Activated CD8-positive, alpha-beta T cell treated with anti-CD3 and anti-CD28 coated beads for 36 hours (primary cell): Measurements from ENCODE around the gene PAX3. TPM values are rescaled to one million over a fixed set of nuclear protein-coding genes. Genes with fewer than 3 reads are reported as not detected.

Experiments
- ATAC-seq: fragments of 200-7000 bp; cut with Tn5 transposase; one replicate; pipeline ENCODE4 v1.10.0; 2021; ENCODE audit warnings: mild to moderate bottlenecking, moderate library complexity
- CTCF ChIA-PET: fragments of 350-600 bp; sonication (Branson Sonifier 250); formaldehyde crosslinking; loops from one replicate; lab custom pipeline; 2021; ENCODE audit warnings: antibody characterized with exemption; lab: Charles Lee
- POLR2A ChIA-PET: fragments of 350-600 bp; sonication (Branson Sonifier 250); formaldehyde crosslinking; loops from one replicate; lab custom pipeline; 2021; ENCODE audit warnings: antibody characterized with exemption; lab: Charles Lee
- DNase-seq: peaks from one replicate; pipeline ENCODE4 v3.0.0-alpha.2; 2020
- H3K27ac Mint-ChIP-seq: one replicate; pipeline ENCODE4 v1.8.0; 2021; ENCODE audit warnings: mild to moderate bottlenecking, mixed read lengths
- H3K27me3 Mint-ChIP-seq: one replicate; pipeline ENCODE4 v1.8.0; 2021; ENCODE audit warnings: mixed read lengths
- H3K36me3 Mint-ChIP-seq: one replicate; pipeline ENCODE4 v1.8.0; 2021; ENCODE audit warnings: low read depth, mixed read lengths
- H3K4me1 Mint-ChIP-seq: one replicate; pipeline ENCODE4 v1.8.0; 2021; ENCODE audit warnings: low read depth, mixed read lengths
- H3K4me3 Mint-ChIP-seq: one replicate; pipeline ENCODE4 v1.8.0; 2021; ENCODE audit warnings: mild to moderate bottlenecking, moderate library complexity, mixed read lengths
- H3K9me3 Mint-ChIP-seq: one replicate; pipeline ENCODE4 v1.8.0; 2021; ENCODE audit warnings: mixed read lengths
- CTCF ChIP-seq: fragments of 200-600 bp; IDR thresholded peaks from one replicate; pipeline ENCODE4 v1.8.0; 2022; ENCODE audit warnings: antibody characterized with exemption, mild to moderate bottlenecking
- intact Hi-C: fragments of 100-400 bp; cut with micrococcal nuclease; formaldehyde crosslinking; loops from one replicate; pipeline ENCODE4 v1.10.0; 2022
- total RNA-seq, 2 experiments: library from RNA; stranded (reverse); gene quantifications; one replicate each; pipeline ENCODE4 v1.2.3, GENCODE V29; 2021

The PAX3 gene
- total RNA-seq, 2 experiments from 2014 or later, result not detected

GRCh38 chr2:222214885-222215284, 83.9 kb downstream of the PAX3 start:
- ChIA-PET POLR2A (no interaction called here), CTCF (no interaction called here)
- TF ChIP-seq CTCF, result no peak
- Mint-ChIP-seq H3K4me1 (no peaks in the 10 kb centered on the region), H3K4me3 (no peak overlapping the region), H3K27me3 (peaks cover 1% of the 10 kb centered on the region), H3K36me3 (no peaks in the 10 kb centered on the region), H3K27ac (no peak overlapping the region), H3K9me3 (no peaks in the 10 kb centered on the region)
- ATAC-seq (no peak), DNase-seq (no peak)
- intact Hi-C loops, result no loop called here

GRCh38 chr2:222213049-222213448, 85.7 kb downstream of the PAX3 start:
- H3K4me3 Mint-ChIP-seq, result no peak overlapping the region
- CTCF ChIA-PET, result no interaction called here

GRCh38 chr2:222212571-222212970, 86.2 kb downstream of the PAX3 start:
- ChIA-PET CTCF (no interaction called here), POLR2A (no interaction called here)
- H3K27ac Mint-ChIP-seq, result no peak overlapping the region
- H3K4me3 Mint-ChIP-seq, result no peak overlapping the region
- no peaks in the 10 kb centered on the region for H3K36me3 Mint-ChIP-seq
- H3K4me1 Mint-ChIP-seq, result no peaks in the 10 kb centered on the region
- no peaks in the 10 kb centered on the region for H3K9me3 Mint-ChIP-seq
- intact Hi-C loops, result no loop called here
- no peak for TF ChIP-seq CTCF
- no peak for ATAC-seq
- H3K27me3 Mint-ChIP-seq, result peaks cover 1% of the 10 kb centered on the region
- no peak for DNase-seq

More at GRCh38 chr2:222213049-222213448, 85.7 kb downstream of the PAX3 start:
- peaks cover 1% of the 10 kb centered on the region for H3K27me3 Mint-ChIP-seq
- no peaks in the 10 kb centered on the region for H3K4me1 Mint-ChIP-seq
- intact Hi-C loops, result no loop called here
- no peaks in the 10 kb centered on the region for H3K36me3 Mint-ChIP-seq
- POLR2A ChIA-PET, result no interaction called here
- ATAC-seq (no peak), DNase-seq (no peak)
- no peaks in the 10 kb centered on the region for H3K9me3 Mint-ChIP-seq
- TF ChIP-seq CTCF, result no peak
- no peak overlapping the region for H3K27ac Mint-ChIP-seq

- POLR2A ChIA-PET, result interaction anchor here (0.5 kb wide), 1 partner anchor 29 kb away, joined by 4 read pairs; no protein-coding TSS in a partner anchor
- intact Hi-C loops, result no loop called here
- no peaks in the 10 kb centered on the region for H3K9me3 Mint-ChIP-seq
- peaks cover 1% of the 10 kb centered on the region for H3K27me3 Mint-ChIP-seq
- no peak overlapping the region for H3K27ac Mint-ChIP-seq
- no peaks in the 10 kb centered on the region for H3K4me1 Mint-ChIP-seq
- no peak for TF ChIP-seq CTCF
- CTCF ChIA-PET, result no interaction called here
- H3K36me3 Mint-ChIP-seq, result no peaks in the 10 kb centered on the region
- no peak overlapping the region for H3K4me3 Mint-ChIP-seq
- no peak for ATAC-seq
- no peak for DNase-seq
These were observed 90.6 kb downstream of the PAX3 start for GRCh38 chr2:222208010-222208690.

GRCh38 chr2:222205136-222205535, 93.7 kb downstream of the PAX3 start:
- H3K4me3 Mint-ChIP-seq, result no peak overlapping the region
- intact Hi-C loops, result no loop called here
- POLR2A ChIA-PET, result no interaction called here
- no peaks in the 10 kb centered on the region for H3K4me1 Mint-ChIP-seq
- DNase-seq (no peak), ATAC-seq (no peak)
- CTCF ChIA-PET, result interaction anchor here (1.2 kb wide), 1 partner anchor 19 kb away, joined by 3 read pairs; no protein-coding TSS in a partner anchor
- H3K27me3 Mint-ChIP-seq, result peaks cover 4% of the 10 kb centered on the region
- H3K36me3 Mint-ChIP-seq, result no peaks in the 10 kb centered on the region
- no peak for TF ChIP-seq CTCF
- no peaks in the 10 kb centered on the region for H3K9me3 Mint-ChIP-seq
- H3K27ac Mint-ChIP-seq, result no peak overlapping the region
